Measurements from ENCODE around the gene TM4SF18.

TM4SF18 gene

GRCh38 chr3:149325581-149325980 lies 7.9 kb downstream of the TM4SF18 start:
- FAIRE-seq = no peak

- FAIRE-seq = no peak
Observed at GRCh38 chr3:149324332-149324731, 9.1 kb downstream of the TM4SF18 start.

- FAIRE-seq = no peak
Observed at GRCh38 chr3:149321640-149322039, 11.8 kb downstream of the TM4SF18 start.

- no peak for FAIRE-seq
Observed at GRCh38 chr3:149321136-149321535, 12.3 kb downstream of the TM4SF18 start.

GRCh38 chr3:149319750-149320149 lies 13.7 kb downstream of the TM4SF18 start:
- FAIRE-seq = no peak

DNA sequence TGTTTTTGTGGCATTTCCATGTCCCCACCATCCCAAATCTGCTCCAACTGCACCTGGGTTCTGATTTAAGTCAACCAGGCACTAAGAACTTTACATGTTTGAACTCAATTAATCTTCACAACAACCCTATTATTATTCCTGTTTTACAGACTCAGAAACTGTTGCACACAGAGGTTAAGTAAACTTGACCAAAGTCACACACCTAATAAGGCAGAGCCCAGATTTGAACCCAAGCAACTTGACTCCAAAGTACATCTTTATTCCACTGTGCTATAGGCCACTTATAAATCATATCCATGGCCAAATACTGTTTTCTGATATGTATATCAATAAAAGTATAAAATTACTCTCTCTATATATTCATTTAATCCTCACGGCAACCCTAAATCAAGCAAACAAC lies 16.4 kb downstream of the TM4SF18 start:
- no peak for FAIRE-seq

GRCh38 chr3:149316437-149316836 lies 17.0 kb downstream of the TM4SF18 start:
- no peak for FAIRE-seq

DNA sequence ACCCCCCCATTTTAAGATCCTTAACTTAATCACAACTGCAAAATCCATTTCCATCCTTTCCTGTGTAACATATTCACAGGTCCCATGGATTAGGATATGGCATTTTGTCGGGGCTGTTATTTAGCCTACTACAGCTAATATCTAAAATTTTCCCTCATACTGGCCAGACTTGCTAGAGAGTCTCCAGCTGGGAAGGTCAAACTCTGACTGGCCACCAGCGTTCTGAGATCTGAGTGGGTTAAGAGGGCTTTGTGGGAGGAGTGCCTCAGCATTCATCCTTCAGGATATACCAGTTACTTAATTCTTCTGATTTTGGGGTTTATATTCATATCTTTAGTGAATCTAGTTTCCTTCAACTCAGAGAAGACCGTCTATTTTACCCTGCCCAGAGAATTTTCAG lies 17.7 kb downstream of the TM4SF18 start:
- FAIRE-seq = no peak

DNA sequence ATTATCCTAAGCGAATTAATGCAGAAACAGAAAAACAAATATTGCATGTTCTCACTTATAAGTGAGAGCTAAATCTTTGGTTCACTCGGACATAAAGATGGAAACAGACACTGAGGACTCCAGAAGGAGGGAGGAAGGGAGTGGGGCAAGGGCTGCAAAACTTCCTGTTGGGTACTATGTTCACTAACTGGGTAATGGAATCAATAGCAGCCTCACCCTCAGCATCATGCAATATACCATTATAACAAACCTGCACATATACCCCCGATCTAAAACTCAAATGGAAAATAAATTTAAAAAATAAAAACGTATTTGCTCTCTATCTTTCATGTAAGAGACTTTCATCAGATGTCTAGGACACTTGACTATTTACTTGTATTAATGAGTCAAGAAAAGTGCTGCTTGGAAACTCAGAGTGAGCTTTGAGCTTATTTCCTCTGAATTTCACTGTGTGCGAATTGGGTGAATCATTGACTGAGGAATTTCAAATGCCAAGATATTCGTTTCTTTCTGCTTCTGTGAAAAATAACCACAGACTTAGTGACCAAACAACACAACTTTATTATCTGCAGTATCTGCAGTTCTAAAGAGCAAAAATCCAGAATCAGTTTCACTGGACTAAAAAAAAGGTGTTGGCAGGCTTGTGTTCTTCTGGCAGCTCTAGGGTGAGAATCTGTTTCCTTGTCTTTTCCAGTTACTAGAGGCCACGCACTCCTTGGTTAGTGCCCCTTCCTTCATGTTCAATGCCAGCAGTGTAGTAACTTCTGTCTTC lies 18.4 kb downstream of the TM4SF18 start:
- FAIRE-seq = no peak

GRCh38 chr3:149313542-149313941 lies 19.9 kb downstream of the TM4SF18 start:
- no peak for FAIRE-seq

DNA sequence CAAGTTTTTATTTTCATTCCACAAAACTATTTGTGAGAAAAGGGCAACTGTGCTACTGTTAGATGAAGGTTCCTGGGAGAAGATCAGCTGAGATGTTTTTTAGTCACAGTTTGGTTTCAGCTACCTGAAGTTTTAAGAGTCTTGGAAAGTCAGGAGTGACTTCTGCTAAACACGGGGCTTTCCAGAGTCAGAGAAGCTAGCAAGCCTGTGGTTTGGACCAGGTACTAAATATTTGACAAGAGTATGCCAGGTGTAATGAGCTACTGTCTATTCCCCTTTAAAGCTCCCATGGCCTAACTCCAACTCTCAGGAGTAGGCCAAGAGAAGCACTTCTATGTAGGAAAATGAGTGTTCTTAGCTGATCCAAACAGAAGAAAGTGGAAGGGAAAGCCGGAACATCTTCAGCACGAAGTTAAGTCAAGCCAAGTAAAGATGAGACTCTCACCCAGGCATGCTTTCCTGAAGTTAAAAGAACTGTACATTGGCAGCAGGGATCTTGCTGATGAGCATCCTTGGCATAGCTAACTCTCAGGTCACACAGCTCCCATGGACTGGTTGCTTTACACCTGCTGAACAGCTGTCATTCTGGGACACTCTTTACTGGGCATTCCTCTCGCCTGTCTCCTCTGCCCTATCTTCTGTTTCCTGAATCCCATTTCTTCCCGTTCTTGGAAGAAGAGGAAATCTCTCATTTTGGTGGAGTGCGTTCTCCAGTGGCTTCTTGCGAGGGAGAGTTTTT lies 22.5 kb downstream of the TM4SF18 start:
- no peak for FAIRE-seq

- no peak for FAIRE-seq
Observed at GRCh38 chr3:149307435-149307783, 26.0 kb downstream of the TM4SF18 start.

DNA sequence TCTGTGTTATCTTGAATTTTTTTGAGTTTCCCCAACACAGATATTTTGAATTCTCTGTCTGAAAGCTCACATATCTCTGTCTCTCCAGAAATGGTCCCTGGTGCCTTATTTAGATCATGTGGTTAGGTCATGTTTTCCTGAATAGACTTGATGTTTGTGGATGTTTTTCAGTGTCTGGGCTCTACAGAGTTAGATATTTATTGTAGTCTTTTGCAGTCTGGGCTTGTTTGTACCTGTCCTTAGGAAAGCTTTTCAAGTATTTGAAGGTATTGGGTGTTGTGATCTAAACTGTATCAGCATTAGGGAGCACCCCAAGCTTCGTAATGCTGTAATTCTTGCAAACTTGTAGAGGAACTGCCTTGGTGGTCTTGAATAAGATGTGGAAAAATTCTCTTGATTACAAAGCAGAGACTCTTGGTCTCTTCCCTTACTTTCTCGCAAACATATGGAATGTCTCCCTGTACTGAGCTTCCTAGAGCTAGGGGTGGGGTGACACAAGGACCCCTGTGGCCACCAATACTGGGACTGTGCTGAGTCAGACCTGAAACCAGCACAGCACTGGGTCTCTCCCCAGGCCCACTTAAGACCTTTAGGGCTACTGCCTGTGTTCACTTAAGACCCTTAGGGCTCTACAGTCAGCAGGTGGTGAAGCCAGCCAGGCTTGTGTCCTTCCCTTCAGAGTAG lies 26.5 kb downstream of the TM4SF18 start:
- FAIRE-seq = no peak

GRCh38 chr3:149305376-149305775 lies 28.1 kb downstream of the TM4SF18 start:
- no peak for FAIRE-seq

GRCh38 chr3:149299938-149300801 lies 33.3 kb downstream of the TM4SF18 start:
- no peak for FAIRE-seq

- no peak for FAIRE-seq
Observed at GRCh38 chr3:149296972-149297371, 36.5 kb downstream of the TM4SF18 start.

GRCh38 chr3:149292666-149293065 lies 40.8 kb downstream of the TM4SF18 start:
- FAIRE-seq = no peak

GRCh38 chr3:149291178-149291577 lies 42.3 kb downstream of the TM4SF18 start:
- no peak for FAIRE-seq

DNA sequence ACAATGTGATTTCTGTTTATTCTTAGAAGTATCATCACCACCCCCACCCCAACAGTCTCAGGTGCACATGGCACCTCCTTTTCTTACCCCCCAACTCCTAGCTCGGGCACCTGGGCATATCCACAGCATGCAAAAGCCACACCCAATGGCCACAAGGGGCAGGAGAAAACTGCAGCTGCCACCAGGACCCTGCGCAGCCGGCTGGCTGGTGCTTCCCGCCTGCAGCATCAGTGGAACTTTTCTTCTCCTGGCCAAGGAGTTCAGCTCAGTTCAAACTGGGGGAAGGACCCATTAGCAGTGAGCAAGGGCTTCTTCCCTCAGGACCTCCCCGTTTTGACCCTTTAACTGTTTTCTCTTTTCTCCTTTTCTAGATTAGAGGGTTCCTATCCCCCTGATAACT lies 44.8 kb downstream of the TM4SF18 start:
- FAIRE-seq = no peak

- no peak for FAIRE-seq
Observed at GRCh38 chr3:149284034-149284433, 49.4 kb downstream of the TM4SF18 start.

- no peak for FAIRE-seq
Observed at GRCh38 chr3:149283401-149283800, 50.0 kb downstream of the TM4SF18 start.

- no peak for FAIRE-seq
Observed at GRCh38 chr3:149282836-149283235, 50.6 kb downstream of the TM4SF18 start.

DNA sequence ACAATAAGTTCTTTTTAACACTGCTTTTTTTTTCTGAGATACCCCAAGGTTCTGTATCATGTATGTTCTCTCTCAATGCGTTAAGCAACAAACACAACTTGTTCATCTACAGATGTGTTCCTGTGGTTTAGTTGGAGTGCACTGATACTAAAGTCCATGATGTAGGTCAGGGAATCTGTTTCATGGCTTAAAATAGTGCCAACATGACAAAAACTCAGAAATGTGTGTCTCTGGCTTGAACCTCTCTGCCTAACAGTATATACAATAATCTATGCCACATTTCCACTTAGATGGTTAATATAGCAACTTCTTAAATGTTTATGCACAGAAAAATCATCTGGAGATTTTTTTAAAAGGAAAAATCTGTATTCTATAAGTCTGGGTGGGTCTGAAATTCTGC lies 51.1 kb downstream of the TM4SF18 start:
- FAIRE-seq = no peak
